Measurements from ENCODE around the gene ASPSCR1.

DNA sequence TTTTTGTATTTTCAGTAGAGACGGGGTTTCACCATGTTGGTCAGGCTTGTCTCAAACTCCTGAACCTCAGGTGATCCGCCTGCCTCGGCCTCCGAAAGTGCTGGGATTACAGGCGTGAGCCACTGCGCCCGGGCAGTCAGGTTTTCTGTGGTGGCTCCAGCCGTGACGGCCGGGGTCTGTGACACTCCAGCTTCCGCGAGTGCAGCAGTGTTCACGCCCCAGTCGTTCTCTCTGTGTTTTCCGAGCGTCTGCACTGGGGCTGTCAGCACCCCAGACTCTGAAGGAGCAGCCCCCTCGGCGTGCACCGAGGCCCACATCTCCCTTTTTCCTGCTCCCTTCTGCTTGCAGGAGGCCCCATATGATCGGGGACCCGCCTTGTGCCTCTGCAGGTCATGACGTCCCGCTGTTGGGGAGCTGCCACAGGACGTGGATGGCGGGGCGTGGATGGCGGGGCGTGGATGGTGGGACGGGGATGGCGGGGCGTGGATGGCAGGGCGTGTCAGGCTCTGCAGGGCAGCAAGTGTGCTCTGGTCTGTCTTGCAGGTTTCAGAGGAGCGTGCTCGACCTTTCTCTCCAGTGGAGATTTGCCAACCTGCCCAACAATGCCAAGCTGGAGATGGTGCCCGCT, 5.7 kb downstream of the ASPSCR1 start:
- TF ChIP-seq, protein P1, sequence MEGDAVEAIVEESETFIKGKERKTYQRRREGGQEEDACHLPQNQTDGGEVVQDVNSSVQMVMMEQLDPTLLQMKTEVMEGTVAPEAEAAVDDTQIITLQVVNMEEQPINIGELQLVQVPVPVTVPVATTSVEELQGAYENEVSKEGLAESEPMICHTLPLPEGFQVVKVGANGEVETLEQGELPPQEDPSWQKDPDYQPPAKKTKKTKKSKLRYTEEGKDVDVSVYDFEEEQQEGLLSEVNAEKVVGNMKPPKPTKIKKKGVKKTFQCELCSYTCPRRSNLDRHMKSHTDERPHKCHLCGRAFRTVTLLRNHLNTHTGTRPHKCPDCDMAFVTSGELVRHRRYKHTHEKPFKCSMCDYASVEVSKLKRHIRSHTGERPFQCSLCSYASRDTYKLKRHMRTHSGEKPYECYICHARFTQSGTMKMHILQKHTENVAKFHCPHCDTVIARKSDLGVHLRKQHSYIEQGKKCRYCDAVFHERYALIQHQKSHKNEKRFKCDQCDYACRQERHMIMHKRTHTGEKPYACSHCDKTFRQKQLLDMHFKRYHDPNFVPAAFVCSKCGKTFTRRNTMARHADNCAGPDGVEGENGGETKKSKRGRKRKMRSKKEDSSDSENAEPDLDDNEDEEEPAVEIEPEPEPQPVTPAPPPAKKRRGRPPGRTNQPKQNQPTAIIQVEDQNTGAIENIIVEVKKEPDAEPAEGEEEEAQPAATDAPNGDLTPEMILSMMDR (IDR thresholded peaks at IDR 0.05), result no peak
- TF ChIP-seq POLR2A (IDR thresholded peaks at IDR 0.05), result no peak

All from body of pancreas (tissue), 4 donors.